GM12801 (cell line): ENCODE measurements around the gene CISH.

Experiments
- TF ChIP-seq, protein P1 (sequence below): IDR thresholded peaks from one replicate; pipeline ENCODE4 v1.5.1; 2011; ENCODE audit warnings: control low read depth; ENCODE audit not compliant: insufficient read length; ENCODE audit errors: extremely low read depth

CISH gene

GRCh38 chr3:50635066-50635465 lies 23.5 kb upstream of the CISH start:
- TF ChIP-seq, protein P1, sequence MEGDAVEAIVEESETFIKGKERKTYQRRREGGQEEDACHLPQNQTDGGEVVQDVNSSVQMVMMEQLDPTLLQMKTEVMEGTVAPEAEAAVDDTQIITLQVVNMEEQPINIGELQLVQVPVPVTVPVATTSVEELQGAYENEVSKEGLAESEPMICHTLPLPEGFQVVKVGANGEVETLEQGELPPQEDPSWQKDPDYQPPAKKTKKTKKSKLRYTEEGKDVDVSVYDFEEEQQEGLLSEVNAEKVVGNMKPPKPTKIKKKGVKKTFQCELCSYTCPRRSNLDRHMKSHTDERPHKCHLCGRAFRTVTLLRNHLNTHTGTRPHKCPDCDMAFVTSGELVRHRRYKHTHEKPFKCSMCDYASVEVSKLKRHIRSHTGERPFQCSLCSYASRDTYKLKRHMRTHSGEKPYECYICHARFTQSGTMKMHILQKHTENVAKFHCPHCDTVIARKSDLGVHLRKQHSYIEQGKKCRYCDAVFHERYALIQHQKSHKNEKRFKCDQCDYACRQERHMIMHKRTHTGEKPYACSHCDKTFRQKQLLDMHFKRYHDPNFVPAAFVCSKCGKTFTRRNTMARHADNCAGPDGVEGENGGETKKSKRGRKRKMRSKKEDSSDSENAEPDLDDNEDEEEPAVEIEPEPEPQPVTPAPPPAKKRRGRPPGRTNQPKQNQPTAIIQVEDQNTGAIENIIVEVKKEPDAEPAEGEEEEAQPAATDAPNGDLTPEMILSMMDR = no peak

- TF ChIP-seq, protein P1 = no peak
These were observed 21.7 kb upstream of the CISH start for GRCh38 chr3:50633230-50633790.

DNA sequence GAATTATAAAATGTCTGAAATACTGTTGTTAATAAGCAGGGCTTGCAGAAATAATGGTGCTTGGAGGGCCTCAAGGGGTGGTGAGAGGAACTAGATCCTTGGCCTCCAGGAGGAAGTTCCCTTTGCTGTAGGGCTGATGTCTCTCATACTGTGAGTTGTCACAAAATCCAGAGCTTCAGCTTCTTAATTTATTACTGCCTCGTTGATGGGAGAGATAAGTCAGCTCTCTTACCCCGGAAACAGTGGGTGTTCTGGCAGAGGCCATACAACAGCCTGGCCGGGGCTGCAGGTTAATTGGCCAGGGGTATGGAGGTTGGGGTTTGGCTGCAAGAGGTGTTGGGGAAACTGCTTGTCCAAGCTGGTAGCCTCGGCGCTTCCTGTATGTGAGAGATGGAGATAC lies 20.9 kb upstream of the CISH start:
- TF ChIP-seq, protein P1 = no peak

- TF ChIP-seq, protein P1 = no peak
These were observed 19.3 kb upstream of the CISH start for GRCh38 chr3:50630877-50631276.

DNA sequence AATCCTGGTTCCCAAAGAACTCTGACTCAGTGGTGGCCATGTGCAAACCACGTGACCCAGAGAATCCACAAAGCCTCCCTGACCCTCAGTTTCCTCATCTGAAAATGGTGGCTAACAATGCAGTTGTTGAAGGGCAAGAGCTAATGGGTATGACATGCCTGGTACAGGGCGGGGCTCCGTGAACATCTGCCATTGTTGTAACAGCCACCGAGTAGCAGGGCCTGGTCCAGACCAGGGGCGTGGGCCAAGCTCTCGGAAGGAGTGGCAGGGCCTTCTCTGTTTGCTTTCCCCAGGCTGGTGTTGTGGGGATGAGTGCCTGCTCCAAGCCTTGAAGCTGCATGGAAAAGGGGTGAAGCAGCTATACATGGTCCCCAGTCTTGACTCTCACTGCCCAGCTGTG lies 18.8 kb upstream of the CISH start:
- TF ChIP-seq, protein P1 = no peak

DNA sequence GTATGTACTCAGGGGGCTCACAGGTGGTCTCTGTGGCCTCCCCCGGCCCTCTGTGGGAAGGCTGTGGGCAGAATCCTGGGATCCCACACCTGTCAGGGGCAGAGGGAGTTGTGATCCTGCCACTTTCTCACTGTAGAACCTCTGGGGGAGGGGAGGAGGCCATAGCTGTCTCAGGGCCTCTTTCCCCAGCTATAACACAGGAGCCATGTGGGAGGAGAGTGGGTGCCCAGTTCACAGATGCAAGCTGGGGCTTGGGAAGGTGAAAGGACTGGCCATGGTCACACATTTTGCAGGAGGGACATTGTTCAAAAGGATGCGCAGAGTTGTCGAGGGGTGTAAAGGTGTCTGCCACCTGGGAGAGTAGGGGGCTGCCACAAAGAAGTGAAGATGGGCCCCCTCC lies 17.0 kb upstream of the CISH start:
- TF ChIP-seq, protein P1 = no peak

GRCh38 chr3:50627407-50628051 lies 16.0 kb upstream of the CISH start:
- TF ChIP-seq, protein P1 = no peak
